ENCODE results near the gene AADACL4. TPM values are rescaled to one million over a fixed set of nuclear protein-coding genes. Genes with fewer than 3 reads are reported as not detected.

AADACL4 gene
- total RNA-seq, 1 donor from 2014 or later, result not detected

DNA sequence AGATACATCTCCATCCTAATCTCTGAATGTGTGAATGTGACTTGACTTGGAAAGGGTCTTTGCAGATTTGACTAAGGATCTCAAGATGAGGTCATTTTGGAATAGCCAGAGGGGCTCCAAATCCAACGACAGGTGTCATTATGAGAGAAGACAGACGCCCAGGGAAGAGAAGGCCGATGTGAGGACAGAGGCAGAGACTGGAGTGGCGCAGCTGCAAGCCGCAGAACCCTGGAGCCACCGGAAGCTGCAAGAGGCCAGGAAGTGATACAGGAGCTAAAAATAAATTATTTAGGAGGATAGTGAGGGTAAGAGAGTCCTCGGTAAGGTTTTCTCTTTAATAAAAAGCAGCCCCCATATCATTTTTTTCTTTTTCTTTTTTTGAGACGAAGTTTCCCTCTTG, 9.7 kb upstream of the AADACL4 start:
- TF ChIP-seq, protein P1, sequence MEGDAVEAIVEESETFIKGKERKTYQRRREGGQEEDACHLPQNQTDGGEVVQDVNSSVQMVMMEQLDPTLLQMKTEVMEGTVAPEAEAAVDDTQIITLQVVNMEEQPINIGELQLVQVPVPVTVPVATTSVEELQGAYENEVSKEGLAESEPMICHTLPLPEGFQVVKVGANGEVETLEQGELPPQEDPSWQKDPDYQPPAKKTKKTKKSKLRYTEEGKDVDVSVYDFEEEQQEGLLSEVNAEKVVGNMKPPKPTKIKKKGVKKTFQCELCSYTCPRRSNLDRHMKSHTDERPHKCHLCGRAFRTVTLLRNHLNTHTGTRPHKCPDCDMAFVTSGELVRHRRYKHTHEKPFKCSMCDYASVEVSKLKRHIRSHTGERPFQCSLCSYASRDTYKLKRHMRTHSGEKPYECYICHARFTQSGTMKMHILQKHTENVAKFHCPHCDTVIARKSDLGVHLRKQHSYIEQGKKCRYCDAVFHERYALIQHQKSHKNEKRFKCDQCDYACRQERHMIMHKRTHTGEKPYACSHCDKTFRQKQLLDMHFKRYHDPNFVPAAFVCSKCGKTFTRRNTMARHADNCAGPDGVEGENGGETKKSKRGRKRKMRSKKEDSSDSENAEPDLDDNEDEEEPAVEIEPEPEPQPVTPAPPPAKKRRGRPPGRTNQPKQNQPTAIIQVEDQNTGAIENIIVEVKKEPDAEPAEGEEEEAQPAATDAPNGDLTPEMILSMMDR (IDR thresholded peaks at IDR 0.05; ENCODE audit: insufficient read depth, low read depth, low read length), result no peak
- no peak for TF ChIP-seq EZH2 (IDR thresholded peaks at IDR 0.05; ENCODE audit: insufficient read depth, low read length)
- Histone ChIP-seq H3K36me3 (ENCODE audit: insufficient read depth, low read length) (no peaks in the 10 kb centered on the region), H3K9me3 (ENCODE audit: insufficient read depth, low read depth, low read length) (peaks cover 1% of the 10 kb centered on the region), H3K4me3 (ENCODE audit: insufficient read depth, low read depth, low read length) (no peak overlapping the region), H3K4me1 (ENCODE audit: insufficient read depth, low read length) (no peaks in the 10 kb centered on the region), H3K9ac (ENCODE audit: low read length) (no peak overlapping the region), H4K20me1 (ENCODE audit: insufficient read depth, low read length) (no peaks in the 10 kb centered on the region), H2AFZ (ENCODE audit: low read depth, low read length) (no peak overlapping the region), H3K4me2 (ENCODE audit: low read length) (no peak overlapping the region), H3K79me2 (ENCODE audit: insufficient read depth, low read length) (no peaks in the 10 kb centered on the region), H3K27me3 (ENCODE audit: insufficient read depth, low read length) (peaks cover 3% of the 10 kb centered on the region), H3K27ac (ENCODE audit: low read depth, low read length) (no peak overlapping the region)
- Mint-ChIP-seq H3K27me3 (ENCODE audit: low read depth, unreplicated experiment) (peaks cover 4% of the 10 kb centered on the region), H3K9me3 (ENCODE audit: unreplicated experiment) (peaks cover 17% of the 10 kb centered on the region), H3K36me3 (ENCODE audit: low read depth, unreplicated experiment) (peaks cover 2% of the 10 kb centered on the region), H3K4me1 (ENCODE audit: low read depth, unreplicated experiment) (peaks cover 1% of the 10 kb centered on the region), H3K4me3 (ENCODE audit: unreplicated experiment) (no peak overlapping the region), H3K27ac (ENCODE audit: unreplicated experiment) (no peak overlapping the region)
- no peak for DNase-seq (ENCODE audit: low read depth)
- FAIRE-seq, result no peak

DNA sequence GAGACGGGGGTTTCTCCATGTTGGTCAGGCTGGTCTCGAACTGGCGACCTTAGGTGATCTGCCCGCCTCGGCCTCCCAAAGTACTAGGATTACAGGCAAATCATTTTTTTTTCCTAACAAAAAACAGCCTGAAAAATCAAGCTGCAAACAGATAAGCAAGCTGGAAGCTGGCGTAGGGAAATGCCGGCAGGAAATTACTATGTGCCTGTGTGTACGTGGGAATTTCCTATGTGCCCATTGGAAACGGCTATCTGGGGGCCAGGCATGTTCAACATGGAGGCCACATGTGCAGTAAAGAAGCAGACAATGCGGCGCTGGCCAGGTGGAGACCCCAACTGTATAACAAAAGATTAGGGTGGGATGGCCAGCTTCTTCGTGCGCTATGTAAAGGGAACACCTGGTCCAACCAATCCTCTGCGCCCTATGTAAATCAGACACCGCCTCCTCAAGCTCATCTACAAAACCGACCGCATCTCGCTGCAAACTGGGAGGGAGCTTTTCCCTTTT, 9.1 kb upstream of the AADACL4 start:
- peaks cover 4% of the 10 kb centered on the region for H3K9me3 ChIP-seq (ENCODE audit: insufficient read depth, low read depth, low read length)
- H3K27ac Mint-ChIP-seq (ENCODE audit: unreplicated experiment), result no peak overlapping the region
- H3K4me3 ChIP-seq (ENCODE audit: insufficient read depth, low read depth, low read length), result no peak overlapping the region
- no peak overlapping the region for H3K9ac ChIP-seq (ENCODE audit: low read length)
- no peaks in the 10 kb centered on the region for H3K4me1 ChIP-seq (ENCODE audit: insufficient read depth, low read length)
- H3K4me2 ChIP-seq (ENCODE audit: low read length), result no peak overlapping the region
- no peak overlapping the region for H2AFZ ChIP-seq (ENCODE audit: low read depth, low read length)
- H3K27me3 Mint-ChIP-seq (ENCODE audit: low read depth, unreplicated experiment), result peaks cover 1% of the 10 kb centered on the region
- H4K20me1 ChIP-seq (ENCODE audit: insufficient read depth, low read length), result no peaks in the 10 kb centered on the region
- no peak overlapping the region for H3K27ac ChIP-seq (ENCODE audit: low read depth, low read length)
- H3K79me2 ChIP-seq (ENCODE audit: insufficient read depth, low read length), result no peaks in the 10 kb centered on the region
- H3K4me1 Mint-ChIP-seq (ENCODE audit: low read depth, unreplicated experiment), result peaks cover 1% of the 10 kb centered on the region
- H3K36me3 Mint-ChIP-seq (ENCODE audit: low read depth, unreplicated experiment), result peaks cover 2% of the 10 kb centered on the region
- TF ChIP-seq, protein P1 (IDR thresholded peaks at IDR 0.05; ENCODE audit: insufficient read depth, low read depth, low read length), result no peak
- TF ChIP-seq EZH2 (IDR thresholded peaks at IDR 0.05; ENCODE audit: insufficient read depth, low read length), result no peak
- DNase-seq (ENCODE audit: low read depth) (no peak), FAIRE-seq (no peak)
- peaks cover 3% of the 10 kb centered on the region for H3K27me3 ChIP-seq (ENCODE audit: insufficient read depth, low read length)
- no peaks in the 10 kb centered on the region for H3K36me3 ChIP-seq (ENCODE audit: insufficient read depth, low read length)
- H3K9me3 Mint-ChIP-seq (ENCODE audit: unreplicated experiment), result peaks cover 21% of the 10 kb centered on the region
- no peak overlapping the region for H3K4me3 Mint-ChIP-seq (ENCODE audit: unreplicated experiment)

DNA sequence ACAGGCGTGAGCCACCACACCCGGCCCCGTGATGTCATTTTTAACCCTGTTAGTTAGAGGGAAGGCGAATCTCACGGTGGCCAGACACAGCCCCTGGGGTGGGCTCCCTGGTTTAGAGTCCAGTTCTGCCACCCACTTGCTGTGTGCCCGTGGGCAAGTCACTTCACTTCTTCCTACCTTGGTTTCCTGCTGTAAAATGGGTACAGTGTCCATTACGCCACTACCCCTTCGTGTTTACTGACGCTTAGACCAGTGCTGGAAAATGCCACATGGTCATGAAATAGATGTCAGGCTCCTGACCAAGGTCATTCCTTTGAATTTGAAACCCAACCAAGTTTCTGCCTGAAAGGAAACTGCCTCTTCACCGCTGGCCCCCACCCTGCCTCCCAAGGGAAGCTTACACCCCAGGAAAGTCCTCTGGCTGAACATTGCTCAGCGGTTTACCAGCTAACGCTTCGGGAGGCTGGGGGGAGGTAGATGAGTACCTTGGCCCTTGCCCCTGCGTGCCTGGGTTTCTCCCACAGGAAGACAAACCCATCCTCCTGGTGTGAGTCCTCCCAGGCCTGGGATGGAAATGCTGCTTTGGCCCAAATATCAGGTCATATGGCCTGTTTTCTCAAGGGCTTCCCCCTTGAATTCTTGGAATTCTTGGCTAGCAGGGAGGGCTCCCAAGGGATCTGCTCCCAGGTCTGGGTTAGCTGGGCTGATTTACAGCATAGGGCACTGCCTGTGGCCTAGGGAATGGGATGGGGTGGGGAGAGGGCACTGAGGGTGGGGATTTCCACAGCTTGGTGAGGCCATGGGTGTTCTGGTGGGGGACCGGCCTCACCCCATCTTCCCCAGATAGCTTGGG, 7.6 kb upstream of the AADACL4 start:
- no peaks in the 10 kb centered on the region for H3K27me3 ChIP-seq (ENCODE audit: insufficient read depth, low read length)
- peaks cover 11% of the 10 kb centered on the region for H3K9me3 ChIP-seq (ENCODE audit: insufficient read depth, low read depth, low read length)
- peaks cover 2% of the 10 kb centered on the region for H3K36me3 Mint-ChIP-seq (ENCODE audit: low read depth, unreplicated experiment)
- FAIRE-seq (no peak), DNase-seq (ENCODE audit: low read depth) (peak; percentile 64)
- TF ChIP-seq, protein P1 (IDR thresholded peaks at IDR 0.05; ENCODE audit: insufficient read depth, low read depth, low read length), result no peak
- TF ChIP-seq EZH2 (IDR thresholded peaks at IDR 0.05; ENCODE audit: insufficient read depth, low read length), result no peak
- H3K36me3 ChIP-seq (ENCODE audit: insufficient read depth, low read length), result no peaks in the 10 kb centered on the region
- H3K4me1 Mint-ChIP-seq (ENCODE audit: low read depth, unreplicated experiment), result peaks cover 1% of the 10 kb centered on the region
- H3K4me3 ChIP-seq (ENCODE audit: insufficient read depth, low read depth, low read length), result no peak overlapping the region
- no peak overlapping the region for H3K27ac Mint-ChIP-seq (ENCODE audit: unreplicated experiment)
- no peaks in the 10 kb centered on the region for H3K79me2 ChIP-seq (ENCODE audit: insufficient read depth, low read length)
- H3K4me2 ChIP-seq (ENCODE audit: low read length), result no peak overlapping the region
- H4K20me1 ChIP-seq (ENCODE audit: insufficient read depth, low read length), result no peaks in the 10 kb centered on the region
- H3K9ac ChIP-seq (ENCODE audit: low read length), result no peak overlapping the region
- no peaks in the 10 kb centered on the region for H3K4me1 ChIP-seq (ENCODE audit: insufficient read depth, low read length)
- no peak overlapping the region for H3K4me3 Mint-ChIP-seq (ENCODE audit: unreplicated experiment)
- no peak overlapping the region for H3K27ac ChIP-seq (ENCODE audit: low read depth, low read length)
- no peaks in the 10 kb centered on the region for H3K27me3 Mint-ChIP-seq (ENCODE audit: low read depth, unreplicated experiment)
- peaks cover 36% of the 10 kb centered on the region for H3K9me3 Mint-ChIP-seq (ENCODE audit: unreplicated experiment)
- H2AFZ ChIP-seq (ENCODE audit: low read depth, low read length), result no peak overlapping the region
